Panc1 (cell line): Measurements from ENCODE around the gene ATP11A. TPM values are rescaled to one million over a fixed set of nuclear protein-coding genes. Genes with fewer than 3 reads are reported as not detected.

Experiments used
- ATAC-seq: fragments of 200-7000 bp; cut with Tn5 transposase; 2 replicates; pipeline ENCODE4 v1.9.1; 2020; ENCODE audit warnings: mild to moderate bottlenecking, moderate library complexity
- BruUV-seq: library from RNA; stranded (reverse); fragments of 400-500 nt; replicated peaks from 2 replicates; lab custom pipeline; 2021; lab: Mats Ljungman, UMichigan
- CTCF ChIA-PET: fragments of 300-600 bp; sonication (Branson Sonifier 250); formaldehyde crosslinking; loops from one replicate; lab custom pipeline; 2022; ENCODE audit warnings: antibody characterized with exemption; lab: Charles Lee
- POLR2A ChIA-PET: fragments of 300-600 bp; sonication (Branson Sonifier 250); formaldehyde crosslinking; loops from one replicate; lab custom pipeline; 2022; ENCODE audit warnings: antibody characterized with exemption; lab: Charles Lee
- DNase-seq: peaks from one replicate; pipeline ENCODE4 v3.0.0-alpha.2; 2010; ENCODE audit warnings: low read depth, low spot score
- H3K27ac ChIP-seq: 2 replicates; pipeline ENCODE4 v1.5.1; 2011; ENCODE audit warnings: mild to moderate bottlenecking, low read length, inconsistent platforms
- H3K27me3 ChIP-seq: fragments of 200-500 bp; sonication (Bioruptor generic); 2 replicates; pipeline ENCODE4 v1.6.0; 2014; ENCODE audit warnings: low read length, inconsistent platforms; ENCODE audit not compliant: control insufficient read depth, insufficient read depth
- H3K36me3 ChIP-seq: fragments of 200-500 bp; sonication (Bioruptor generic); 2 replicates; pipeline ENCODE4 v1.5.1; 2014; ENCODE audit warnings: inconsistent platforms, mild to moderate bottlenecking, low read length, moderate library complexity; ENCODE audit not compliant: control insufficient read depth, insufficient read depth
- H3K4me1 ChIP-seq: 2 replicates; pipeline ENCODE4 v1.5.1; 2011; ENCODE audit warnings: inconsistent platforms, mild to moderate bottlenecking, low read length, moderate library complexity; ENCODE audit not compliant: control insufficient read depth, insufficient read depth
- H3K4me3 ChIP-seq, 2 experiments: 2 replicates each; pipeline ENCODE4 v1.5.1; 2011 to 2012; ENCODE audit warnings: low read depth in 2 of 2, low read length in 2 of 2, mild to moderate bottlenecking in 2 of 2, inconsistent platforms in 1 of 2, moderate library complexity in 1 of 2
- H3K9me3 ChIP-seq: fragments of 200-500 bp; sonication (Bioruptor generic); 2 replicates; pipeline ENCODE4 v1.5.1; 2014; ENCODE audit warnings: low read depth, mild to moderate bottlenecking, inconsistent platforms, low read length, moderate library complexity; ENCODE audit not compliant: control insufficient read depth, insufficient read depth
- CTCF ChIP-seq: fragments of 450-650 bp; IDR thresholded peaks from 2 replicates; pipeline ENCODE4 v1.5.1; 2017; ENCODE audit warnings: mild to moderate bottlenecking
- POLR2AphosphoS5 ChIP-seq: IDR thresholded peaks from 2 replicates; pipeline ENCODE4 v1.6.1; 2012; ENCODE audit warnings: mild to moderate bottlenecking, low read depth, low read length, moderate library complexity
- SIN3A ChIP-seq: IDR thresholded peaks from 2 replicates; pipeline ENCODE4 v1.6.1; 2012; ENCODE audit warnings: low read depth, mild to moderate bottlenecking, low read length, moderate library complexity, borderline replicate concordance; ENCODE audit not compliant: insufficient read depth
- TCF7L2 ChIP-seq: IDR thresholded peaks from 2 replicates; pipeline ENCODE4 v1.6.1; 2011; ENCODE audit warnings: mild to moderate bottlenecking, low read depth, low read length, inconsistent platforms
- in situ Hi-C: cut with HindIII; loops from 2 replicates; pipeline ENCODE4 v1.10.0; 2016; ENCODE audit warnings: low sequenced_read_pairs, low pct_unique_long_range_greater_than_20kb
- intact Hi-C: fragments of 100-400 bp; cut with micrococcal nuclease; formaldehyde crosslinking; loops from one replicate; pipeline ENCODE4 v1.10.0; 2022; ENCODE audit not compliant: unreplicated experiment
- total RNA-seq: library from RNA; stranded (reverse); gene quantifications from one replicate; pipeline ENCODE4 v1.2.1, GENCODE V29; 2021; ENCODE audit not compliant: unreplicated experiment
- TF ChIP-seq, protein P1 (sequence below), 2 experiments: IDR thresholded peaks; 2 replicates each; pipeline ENCODE4 v1.6.1; 2011 to 2012; ENCODE audit warnings: low read depth in 2 of 2, control low read depth in 1 of 2, low read length in 1 of 2, mild to moderate bottlenecking in 1 of 2, moderate library complexity in 1 of 2; ENCODE audit not compliant: insufficient read depth in 1 of 2

The ATP11A gene
- total RNA-seq, 1 experiment from 2014 or later, result 85.8 TPM

- no peak overlapping the region for H3K4me3 ChIP-seq
- no peak for DNase-seq
- ChIA-PET CTCF (no interaction called here), POLR2A (no interaction called here)
- BruUV-seq, result no TSS peak
- ATAC-seq, result no peak
- intact Hi-C loops, result no loop called here
- no peak for TF ChIP-seq TCF7L2
- no peak for TF ChIP-seq CTCF
- no peak for TF ChIP-seq SIN3A
- no peak for TF ChIP-seq POLR2AphosphoS5
- TF ChIP-seq, protein P1, sequence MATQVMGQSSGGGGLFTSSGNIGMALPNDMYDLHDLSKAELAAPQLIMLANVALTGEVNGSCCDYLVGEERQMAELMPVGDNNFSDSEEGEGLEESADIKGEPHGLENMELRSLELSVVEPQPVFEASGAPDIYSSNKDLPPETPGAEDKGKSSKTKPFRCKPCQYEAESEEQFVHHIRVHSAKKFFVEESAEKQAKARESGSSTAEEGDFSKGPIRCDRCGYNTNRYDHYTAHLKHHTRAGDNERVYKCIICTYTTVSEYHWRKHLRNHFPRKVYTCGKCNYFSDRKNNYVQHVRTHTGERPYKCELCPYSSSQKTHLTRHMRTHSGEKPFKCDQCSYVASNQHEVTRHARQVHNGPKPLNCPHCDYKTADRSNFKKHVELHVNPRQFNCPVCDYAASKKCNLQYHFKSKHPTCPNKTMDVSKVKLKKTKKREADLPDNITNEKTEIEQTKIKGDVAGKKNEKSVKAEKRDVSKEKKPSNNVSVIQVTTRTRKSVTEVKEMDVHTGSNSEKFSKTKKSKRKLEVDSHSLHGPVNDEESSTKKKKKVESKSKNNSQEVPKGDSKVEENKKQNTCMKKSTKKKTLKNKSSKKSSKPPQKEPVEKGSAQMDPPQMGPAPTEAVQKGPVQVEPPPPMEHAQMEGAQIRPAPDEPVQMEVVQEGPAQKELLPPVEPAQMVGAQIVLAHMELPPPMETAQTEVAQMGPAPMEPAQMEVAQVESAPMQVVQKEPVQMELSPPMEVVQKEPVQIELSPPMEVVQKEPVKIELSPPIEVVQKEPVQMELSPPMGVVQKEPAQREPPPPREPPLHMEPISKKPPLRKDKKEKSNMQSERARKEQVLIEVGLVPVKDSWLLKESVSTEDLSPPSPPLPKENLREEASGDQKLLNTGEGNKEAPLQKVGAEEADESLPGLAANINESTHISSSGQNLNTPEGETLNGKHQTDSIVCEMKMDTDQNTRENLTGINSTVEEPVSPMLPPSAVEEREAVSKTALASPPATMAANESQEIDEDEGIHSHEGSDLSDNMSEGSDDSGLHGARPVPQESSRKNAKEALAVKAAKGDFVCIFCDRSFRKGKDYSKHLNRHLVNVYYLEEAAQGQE (IDR thresholded peaks at IDR 0.05; ENCODE audit: insufficient read depth in 1 of 2, low read depth in 2 of 2, low read length in 1 of 2), result no peak
- in situ Hi-C loops, result no loop called here
- no peaks in the 10 kb centered on the region for H3K36me3 ChIP-seq
- H3K9me3 ChIP-seq, result no peaks in the 10 kb centered on the region
- H3K27me3 ChIP-seq, result no peaks in the 10 kb centered on the region
- peak overlapping the region; percentile 94 for H3K27ac ChIP-seq
- peaks cover 57% of the 10 kb centered on the region for H3K4me1 ChIP-seq
Measured at GRCh38 chr13:112719016-112719415, 29.2 kb downstream of the ATP11A start.

- H3K27me3 ChIP-seq, result no peaks in the 10 kb centered on the region
- in situ Hi-C loops (no loop called here), intact Hi-C loops (no loop called here)
- BruUV-seq, result no TSS peak
- ChIA-PET CTCF (no interaction called here), POLR2A (no interaction called here)
- H3K4me1 ChIP-seq, result peaks cover 56% of the 10 kb centered on the region
- no peak overlapping the region for H3K4me3 ChIP-seq
- no peaks in the 10 kb centered on the region for H3K36me3 ChIP-seq
- no peak for ATAC-seq
- peak overlapping the region; percentile 94 for H3K27ac ChIP-seq
- no peak for DNase-seq
- no peak for TF ChIP-seq SIN3A
- TF ChIP-seq TCF7L2, result no peak
- TF ChIP-seq, protein P1 (IDR thresholded peaks at IDR 0.05; ENCODE audit: insufficient read depth in 1 of 2, low read depth in 2 of 2, low read length in 1 of 2), result no peak
- no peak for TF ChIP-seq POLR2AphosphoS5
- TF ChIP-seq CTCF, result no peak
- no peaks in the 10 kb centered on the region for H3K9me3 ChIP-seq
Measured at GRCh38 chr13:112719556-112719955, 29.7 kb downstream of the ATP11A start.
